Iris pigment epithelial cell (primary cell): ENCODE data around the gene ZDHHC14.
"Not testable (repeated sequence)": the region's sequence is repeated elsewhere in the genome, so short reads cannot be mapped to it uniquely, and the experiment has no call there.

Experiments
- DNase-seq: peaks from one replicate; pipeline ENCODE4 v3.0.0-alpha.2; 2011; ENCODE audit warnings: low read depth

ZDHHC14 gene

DNA sequence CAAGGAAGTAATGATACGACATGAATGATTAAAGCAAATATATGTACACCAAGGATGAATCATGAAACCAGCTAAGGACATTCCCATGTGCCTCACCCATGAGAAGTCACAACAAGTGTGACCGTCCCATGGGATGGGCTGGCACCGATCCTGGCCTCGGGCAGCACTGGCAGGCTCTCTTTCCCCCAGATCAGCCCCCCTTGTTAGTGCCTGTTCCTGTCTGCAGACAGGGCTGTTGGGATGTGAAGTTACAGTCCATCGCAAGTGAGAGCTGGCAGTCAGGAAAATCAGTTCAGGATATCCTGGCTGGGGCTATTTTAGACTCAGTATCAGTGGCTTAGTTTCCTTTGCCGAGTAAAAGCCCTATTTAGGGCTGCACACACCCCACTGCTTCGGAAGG lies 312.9 kb downstream of the ZDHHC14 start:
- DNase-seq: no peak

DNA sequence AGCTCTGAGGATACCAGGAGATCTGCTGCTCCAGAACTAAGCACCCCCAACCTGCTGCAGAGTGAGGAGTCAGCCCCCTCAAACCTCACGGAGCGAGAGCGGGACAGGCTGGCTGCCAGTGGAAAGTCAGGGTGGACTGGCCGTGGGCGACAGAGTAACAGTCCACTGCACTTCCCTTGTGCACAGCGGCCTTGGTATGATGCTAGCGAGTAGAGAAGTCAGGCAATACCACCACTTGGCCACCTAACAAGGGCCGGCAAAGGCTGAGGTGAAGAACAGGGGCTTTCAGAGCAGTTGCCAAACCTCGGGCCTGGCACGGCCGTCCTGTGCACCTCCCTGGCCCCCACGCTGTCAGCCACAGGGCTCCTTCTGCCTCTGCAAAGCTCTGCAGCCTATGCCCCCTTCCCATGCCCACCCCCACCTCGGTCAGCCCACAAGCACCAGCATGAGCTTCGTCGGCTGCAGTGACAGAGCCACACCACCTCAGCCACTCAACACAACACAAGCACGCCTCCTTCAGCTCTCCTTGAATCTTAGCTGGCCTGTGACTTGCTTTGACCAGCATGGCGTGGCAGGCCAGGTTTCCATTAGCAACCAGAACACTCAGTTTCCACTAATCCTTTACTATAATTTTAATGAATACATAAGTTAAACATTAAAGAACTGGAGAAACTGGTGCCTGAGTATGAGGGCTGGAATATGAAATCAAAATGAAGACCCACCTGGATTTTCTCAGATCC lies 314.5 kb downstream of the ZDHHC14 start:
- DNase-seq: no peak

DNA sequence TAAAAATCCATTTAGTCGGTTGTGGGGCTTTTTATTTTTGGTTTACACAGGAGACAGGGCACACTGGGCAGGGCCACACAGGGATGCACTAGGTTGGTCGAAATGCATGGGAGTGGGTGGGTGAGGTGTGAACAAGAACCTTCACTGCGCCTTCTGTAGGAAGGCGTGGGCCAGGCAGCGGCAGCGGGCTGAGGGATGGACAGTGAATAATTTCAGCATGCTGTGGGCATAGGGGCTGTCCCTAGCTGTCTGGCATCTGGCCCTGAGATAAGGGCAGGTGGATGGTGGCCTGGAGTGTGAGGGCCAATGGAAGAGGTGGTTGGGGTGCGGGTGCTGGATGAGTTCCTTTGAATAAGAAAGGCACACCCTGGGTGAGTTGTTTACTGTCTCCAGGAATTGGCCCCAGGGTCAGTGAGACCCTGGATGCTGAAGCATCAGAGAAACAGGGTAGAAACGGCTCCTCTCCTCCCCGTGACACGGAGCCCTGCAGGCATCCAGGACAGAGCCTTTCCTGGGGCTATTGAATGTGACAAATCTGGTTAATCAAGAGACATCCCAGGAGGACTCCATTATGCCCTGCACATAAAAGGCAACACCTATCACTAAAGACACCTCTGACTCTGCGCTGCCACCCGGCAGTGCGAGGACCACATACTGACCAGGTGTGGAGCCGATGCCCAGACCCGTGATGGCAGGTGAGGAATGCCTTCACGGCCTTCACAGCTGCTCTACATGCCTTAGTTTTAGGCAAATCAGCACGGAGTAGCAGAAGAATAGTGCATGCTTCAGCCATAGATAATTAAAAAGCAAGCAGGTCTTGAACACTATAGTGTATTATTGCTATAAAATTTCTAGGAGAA lies 319.0 kb downstream of the ZDHHC14 start:
- no peak for DNase-seq

DNA sequence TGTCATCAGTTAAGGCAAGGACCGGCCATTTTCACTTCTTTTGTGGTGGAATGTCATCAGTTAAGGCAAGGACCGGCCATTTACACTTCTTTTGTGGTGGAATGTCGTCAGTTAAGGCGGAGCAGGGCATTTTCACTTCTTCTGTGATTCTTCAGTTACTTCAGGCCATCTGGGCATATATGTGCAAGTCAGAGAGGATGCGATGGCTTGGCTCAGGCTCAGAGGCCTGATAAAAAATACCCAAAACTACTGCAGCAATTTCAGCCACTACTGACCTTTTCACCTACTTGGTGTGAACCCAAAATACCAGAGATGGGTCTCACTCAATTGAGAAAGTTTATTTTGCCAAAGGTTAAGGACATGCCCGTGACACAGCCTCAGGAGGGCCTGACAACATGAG lies 325.4 kb downstream of the ZDHHC14 start:
- not testable (repeated sequence) for DNase-seq

DNA sequence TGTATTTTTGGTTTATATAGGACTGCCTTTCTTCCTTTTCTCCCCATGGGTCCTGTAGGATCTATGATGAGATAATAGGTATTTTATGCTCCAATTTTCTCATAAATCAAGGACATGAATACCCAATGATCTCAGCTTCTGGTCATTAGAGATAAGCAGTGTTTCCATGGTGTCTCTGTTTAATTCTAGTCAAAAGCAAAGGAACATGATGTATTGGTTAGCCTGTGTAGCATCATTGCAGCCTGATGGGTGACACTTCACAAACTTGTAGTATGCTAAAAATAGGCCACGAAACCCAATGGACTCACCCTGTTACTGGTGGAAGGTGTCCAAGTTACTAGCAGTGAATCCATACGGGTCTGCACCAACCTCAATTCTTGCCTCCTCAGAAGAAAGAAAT lies 325.9 kb downstream of the ZDHHC14 start:
- no peak for DNase-seq

DNA sequence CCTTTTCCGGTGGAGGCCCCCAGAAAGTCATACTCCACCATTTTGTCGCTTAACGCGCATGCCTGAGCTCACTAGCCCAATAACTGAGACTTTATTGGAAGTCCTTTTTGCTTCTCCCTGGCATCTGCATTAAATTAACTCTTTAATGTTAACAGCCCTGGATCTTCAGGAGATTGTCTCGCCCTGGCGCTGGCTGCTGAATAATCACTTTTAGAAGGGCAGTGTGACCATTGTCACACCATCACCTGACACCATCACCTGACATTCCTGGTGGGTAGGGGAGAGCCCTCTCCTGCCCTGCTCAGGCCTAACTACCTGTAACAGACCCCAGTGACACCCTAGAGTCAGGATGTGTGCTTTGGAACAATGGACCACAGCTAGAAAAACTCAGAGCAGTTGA lies 326.6 kb downstream of the ZDHHC14 start:
- DNase-seq: no peak

DNA sequence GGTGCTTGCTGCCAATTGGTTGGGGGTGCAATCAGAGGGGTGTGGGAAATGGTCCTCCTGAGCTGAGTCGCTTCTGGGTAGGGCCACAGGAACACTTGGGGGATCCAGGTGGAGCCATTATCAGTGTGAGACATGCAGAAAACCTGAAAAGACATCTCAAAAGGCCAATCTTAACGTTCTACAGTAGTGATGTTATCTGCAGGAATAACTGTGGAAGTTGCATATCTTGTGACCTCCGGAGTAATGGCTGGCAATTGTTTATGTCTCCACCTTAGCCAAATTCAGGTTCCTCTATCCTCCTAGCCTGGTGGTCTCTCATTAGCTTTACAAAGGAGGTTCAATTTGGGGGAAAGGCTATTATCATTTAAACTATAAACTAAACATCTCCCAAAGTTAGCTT lies 327.2 kb downstream of the ZDHHC14 start:
- no peak for DNase-seq

DNA sequence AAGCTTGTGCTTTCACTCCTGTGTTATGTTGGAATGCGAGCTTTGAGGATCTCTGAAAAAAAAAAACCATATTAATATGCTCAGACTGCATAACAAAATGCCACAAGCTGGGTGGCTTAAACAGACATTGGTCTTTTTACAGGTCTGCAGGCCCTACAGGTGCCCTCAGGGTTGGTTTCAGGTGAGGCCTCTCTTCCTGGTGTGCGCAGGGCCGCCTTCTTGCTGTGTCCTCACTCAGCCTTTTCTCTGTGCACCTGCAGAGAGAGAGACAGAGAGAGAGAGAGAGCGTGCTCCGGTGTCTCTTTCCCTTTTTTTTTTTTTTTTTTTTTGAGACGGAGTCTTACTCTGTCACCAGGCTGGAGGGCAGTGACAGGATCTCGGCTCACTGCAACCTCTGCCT lies 327.9 kb downstream of the ZDHHC14 start:
- DNase-seq: no peak

DNA sequence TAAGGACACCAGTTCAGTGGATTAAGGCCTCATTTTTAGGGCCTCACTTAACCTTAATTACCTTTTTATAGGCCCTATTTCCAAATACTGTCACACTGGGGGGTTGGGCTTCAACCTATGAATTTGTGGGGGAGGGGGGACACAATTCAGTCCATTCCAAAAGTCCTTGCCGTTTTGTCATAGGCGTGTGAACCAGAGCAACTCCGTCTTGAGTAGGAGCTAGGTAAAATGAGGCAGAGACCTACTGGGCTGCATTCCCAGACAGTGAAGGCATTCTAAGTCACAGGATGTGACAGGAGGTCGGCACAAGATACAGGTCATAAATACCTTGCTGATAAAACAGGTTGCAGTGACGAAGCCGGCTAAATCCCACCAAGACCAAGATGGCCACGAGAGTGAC lies 328.6 kb downstream of the ZDHHC14 start:
- no peak for DNase-seq

DNA sequence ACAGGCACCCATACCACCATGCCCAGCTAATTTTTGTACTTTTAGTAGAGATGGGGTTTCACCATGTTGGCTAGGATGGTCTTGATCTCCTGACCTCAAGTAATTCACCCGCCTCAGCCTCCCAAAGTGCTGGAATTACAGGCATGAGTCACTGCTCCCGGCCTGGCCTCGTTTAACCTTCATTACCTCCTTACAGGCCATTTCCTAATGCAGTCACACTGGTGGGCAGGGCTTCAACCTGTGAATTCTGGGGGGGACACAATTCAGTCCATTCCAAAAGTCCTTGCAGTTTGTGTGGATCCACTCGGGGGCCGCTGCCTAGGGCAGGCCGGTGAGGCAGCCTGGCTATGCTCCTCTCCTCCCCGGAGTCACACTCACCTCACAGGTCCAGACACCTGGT lies 329.6 kb downstream of the ZDHHC14 start:
- peak; percentile 20 for DNase-seq

DNA sequence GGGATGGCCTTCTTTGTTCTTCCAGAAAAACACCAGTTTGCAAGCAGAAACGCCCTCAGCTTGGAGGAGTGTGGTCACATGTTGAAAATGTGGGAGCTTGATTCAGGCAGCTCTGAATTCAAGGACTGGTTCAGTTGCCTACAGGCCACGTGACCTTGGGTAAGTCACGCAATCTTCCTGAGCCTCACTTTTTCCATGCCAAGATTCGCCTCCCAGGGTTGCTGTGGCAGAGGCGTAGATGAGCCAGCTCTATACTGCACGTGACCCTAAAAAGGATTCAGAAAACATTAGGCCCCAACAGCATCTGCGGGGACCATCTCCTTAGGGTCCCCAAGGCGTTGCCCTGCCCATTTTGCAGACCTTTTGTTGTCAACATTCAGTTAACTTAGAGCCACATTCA lies 330.1 kb downstream of the ZDHHC14 start:
- DNase-seq: no peak

DNA sequence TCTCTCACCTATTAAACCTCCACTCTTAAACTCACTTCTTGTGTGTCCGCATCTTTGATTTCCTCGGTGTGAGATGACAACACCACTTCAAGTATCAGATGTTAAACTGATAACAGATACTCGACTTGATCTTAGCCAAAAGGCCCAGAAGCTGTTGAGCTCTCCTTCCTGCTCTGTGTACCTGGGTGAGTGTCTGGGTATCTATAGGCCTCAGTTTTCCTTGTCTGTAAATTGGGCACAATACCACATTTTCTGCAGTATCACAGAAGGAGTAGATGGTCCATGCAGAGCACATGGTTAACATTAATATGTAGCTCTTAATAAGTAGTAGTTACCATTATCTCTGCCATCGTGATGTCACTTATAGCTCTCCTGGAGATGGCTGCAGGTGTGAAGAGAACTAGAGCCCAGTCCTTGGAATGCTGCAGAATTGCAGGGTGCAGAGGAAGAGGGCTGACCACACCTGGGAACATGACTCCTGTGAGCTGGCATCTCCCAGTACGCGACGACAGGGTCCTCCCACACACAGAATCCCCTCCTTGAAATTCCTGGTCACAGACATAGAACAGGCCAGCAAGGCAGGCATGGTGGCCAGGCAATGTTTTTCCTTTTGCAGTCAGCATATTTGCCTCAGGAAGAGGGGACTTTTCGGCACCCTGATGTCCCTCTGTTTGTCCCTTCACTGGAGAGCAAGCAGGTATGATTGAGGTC lies 331.8 kb downstream of the ZDHHC14 start:
- DNase-seq: no peak

DNA sequence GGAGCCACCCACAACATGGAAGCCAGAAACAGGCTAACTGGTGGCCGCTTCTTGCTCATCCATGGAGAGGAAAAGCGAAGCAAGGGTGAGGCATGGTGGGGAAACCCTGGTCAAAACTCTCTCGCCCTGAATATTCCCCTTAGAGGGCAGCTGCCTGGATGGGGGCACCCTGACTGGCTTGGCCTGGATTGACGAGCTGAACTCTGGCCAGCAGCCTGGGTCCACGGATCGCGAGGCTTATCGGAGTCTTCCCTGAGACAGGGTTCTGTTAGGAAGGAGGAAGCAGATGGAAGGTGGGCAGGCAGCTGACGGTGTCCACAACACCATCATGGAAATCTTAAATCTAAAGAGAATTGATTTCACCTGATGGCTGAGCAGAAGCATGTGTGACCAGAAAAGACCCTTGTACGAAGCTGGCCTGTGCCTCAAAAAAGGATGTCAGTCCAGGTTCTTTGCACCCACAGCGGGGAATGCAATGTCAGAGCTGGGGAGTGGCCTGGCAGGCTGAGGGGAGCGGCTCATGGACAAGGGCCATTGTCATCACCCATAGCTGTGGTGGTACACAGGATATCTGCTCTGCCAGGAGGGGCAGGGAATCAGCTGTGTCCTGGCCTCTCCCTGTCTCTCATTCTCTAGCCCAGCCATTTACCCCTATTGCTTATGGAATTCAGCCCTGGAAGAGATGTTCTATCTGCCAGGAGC lies 332.6 kb downstream of the ZDHHC14 start:
- DNase-seq: no peak

DNA sequence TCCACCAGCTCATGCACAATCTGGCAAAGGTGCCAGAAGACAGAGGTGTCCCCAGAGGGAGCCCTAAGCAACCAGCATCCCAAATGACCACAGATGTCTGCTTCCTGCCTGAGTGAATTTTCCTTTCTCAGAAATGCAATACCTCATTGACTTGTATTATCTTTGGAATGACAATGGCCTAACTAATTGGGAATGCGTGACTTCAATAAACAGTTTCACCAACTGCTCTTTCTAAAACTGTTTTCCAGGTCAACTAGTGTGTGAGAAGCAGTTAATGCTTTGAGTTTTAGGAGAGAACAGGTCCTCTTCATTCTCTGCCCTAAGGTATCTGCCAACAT lies 333.1 kb downstream of the ZDHHC14 start:
- peak; percentile 23 for DNase-seq

DNA sequence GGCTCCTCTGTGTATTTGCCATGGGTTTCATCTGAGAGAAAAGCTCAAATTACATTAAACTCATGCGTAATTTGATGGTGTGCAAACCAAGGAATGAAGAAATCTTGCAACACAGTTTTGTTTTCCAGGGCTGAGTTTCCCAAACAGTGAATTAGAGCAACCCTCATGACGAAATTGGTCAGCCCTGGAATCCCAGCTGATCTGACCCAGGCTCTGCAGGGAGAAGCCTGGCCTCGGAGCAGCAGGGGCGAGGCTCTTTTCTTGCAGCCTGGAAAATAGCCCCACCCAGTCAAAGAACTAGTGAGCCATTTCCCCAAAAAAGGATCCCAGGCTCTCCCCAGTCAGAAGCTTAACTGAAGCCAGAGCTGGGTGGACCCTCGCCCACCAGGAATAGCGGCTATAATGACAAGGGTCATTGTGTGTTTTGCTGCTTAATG lies 334.8 kb downstream of the ZDHHC14 start:
- DNase-seq: peak; percentile 96

DNA sequence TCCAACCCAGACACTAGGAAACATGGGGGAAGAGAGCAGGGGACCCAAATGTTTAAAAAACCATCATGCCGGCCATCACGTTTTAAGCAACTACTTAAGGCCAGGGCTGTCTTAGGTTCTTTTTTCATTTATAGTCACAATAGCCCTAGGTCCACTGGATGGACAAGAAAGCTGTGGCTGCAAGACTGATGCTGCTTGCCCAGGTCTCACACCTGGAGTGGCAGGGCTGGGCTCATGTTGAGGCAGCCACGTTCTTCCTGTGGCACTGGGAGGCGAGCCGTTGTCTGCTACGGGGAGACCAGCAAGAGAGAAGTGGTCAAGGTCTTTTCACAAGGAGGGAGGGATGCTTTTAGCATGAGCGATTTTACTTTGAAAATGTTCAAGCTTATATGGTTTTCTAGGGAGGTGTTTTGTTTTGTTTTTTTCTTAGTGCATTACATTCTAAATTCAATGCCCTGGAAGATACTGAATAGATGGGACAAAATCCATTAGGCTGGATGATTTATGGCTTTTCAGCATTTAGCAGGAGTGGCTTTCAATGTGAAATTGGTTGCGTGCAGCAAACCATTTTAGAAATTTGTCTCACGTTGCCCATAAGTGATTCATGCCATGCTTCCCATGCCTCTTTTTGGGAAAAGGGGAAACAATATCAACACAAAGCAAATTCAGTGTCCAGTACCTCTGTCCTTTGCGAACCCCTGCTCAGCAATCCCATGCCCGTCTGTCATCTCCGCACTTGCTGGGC lies 335.4 kb downstream of the ZDHHC14 start:
- no peak for DNase-seq

DNA sequence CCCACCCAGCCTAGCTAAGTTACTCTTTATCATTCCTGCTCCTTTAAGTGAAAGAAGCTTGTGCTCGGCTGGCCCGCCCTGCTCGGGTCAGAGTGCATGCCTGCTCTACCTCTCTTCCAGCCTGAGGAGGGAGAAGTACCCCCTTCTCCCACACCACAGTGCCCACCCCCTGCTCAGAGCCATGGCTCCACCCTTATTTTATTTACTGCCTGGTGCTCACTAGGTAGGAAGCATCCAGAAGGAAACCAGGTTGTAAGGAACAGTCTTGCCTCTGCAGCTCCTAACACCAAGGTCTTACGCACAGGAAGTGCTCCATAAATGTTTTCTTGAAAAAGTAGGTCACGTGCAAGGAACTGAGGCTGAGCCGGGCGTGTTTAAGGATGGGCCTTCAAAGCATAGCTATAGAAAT lies 336.4 kb downstream of the ZDHHC14 start:
- DNase-seq: no peak

DNA sequence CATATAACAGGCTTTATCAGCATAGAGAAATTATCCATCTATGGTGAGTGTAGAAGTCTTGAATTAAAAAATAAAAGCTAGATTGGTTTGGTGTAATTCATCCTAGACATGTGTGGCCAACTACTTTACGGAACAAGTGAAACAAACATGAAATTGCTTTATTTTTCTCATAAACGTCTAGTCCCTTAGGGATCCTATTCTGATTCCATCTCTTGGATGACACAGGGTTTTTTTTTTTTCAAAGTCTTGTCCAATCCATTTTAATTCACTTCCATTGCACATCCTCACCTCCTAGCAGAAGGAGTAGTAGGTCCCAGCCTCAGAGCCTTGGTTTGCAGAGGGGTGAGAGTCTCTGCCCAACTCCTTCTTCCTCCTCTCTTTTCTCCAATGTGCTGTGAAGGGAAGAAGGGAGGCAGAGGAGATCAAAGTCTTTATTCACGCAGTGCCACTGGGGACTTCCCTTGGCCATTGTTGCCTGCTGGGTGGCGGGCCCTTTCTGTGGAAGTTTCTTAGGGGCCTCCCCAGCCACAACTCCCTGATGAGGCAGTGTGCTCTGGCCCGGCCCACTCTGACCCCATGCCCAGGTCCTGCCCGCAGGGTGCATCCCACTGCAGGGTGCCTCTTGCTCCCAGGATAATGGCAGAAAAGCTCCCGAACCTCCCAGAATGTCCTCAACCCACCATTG lies 337.7 kb downstream of the ZDHHC14 start:
- DNase-seq: no peak

DNA sequence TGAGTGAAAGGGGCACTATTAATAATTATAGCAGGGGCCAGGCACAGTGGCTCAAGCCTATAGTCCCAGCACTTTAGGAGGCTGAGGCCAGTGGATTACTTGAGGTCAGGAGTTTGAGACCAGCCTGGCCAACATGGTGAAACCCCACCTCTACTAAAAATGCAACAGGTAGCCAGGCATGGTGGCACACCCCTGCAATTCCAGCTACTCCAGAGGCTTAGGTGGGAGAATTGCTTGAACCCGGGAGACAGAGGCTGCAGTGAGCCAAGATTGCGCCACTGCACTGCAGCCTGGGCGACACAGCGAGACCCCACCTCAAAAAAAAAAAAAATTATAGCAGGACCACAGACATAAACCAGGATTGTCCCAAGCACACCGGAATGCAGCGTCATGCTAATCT lies 340.0 kb downstream of the ZDHHC14 start:
- not testable (repeated sequence) for DNase-seq

DNA sequence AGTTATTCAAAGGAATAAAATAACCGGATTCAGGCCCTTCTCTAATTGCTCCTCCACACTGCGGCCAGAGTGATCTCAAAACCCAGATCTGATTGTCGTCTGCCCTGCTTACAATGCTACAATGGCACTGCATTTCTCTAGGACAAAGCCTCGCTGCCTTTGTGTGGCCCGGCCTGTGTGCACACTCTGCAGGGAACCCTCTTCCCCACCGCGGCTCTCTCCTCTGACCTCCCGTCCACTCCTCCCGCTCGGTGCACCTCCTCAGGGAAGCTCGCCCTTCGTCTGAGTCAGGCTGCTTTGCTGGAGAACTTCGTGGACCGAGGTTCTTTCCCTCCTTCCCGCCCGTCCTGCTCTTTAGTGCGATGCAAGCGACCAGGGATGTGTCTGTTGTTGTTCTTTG lies 340.4 kb downstream of the ZDHHC14 start:
- DNase-seq: no peak

DNA sequence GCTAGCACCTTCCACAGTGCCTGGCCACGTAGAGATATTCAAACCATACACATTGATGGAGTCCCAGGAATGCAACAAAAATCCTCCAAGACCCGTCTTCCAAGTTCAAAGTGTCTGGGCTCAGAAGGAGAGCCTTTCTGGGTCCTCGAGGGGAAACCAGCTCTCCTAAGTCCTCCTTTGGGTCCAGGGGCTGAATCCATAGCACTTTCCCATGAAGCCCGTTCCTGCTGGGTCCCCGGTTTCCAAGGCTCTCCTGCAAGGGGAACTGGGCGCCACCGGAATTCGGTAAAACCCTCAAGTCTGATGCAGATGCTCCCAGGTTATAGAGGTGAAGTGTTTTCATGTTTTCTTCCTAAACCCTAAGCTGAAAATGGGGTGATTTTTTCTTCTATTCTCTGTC lies 340.8 kb downstream of the ZDHHC14 start:
- no peak for DNase-seq
